ENCODE data around the gene TRMO.

Gene TRMO

GRCh38 chr9:97907046-97907445, 15.3 kb downstream of the TRMO start:
- Mint-ChIP-seq H3K4me3 (peak overlapping the region; percentile 72 to 81), H3K4me1 (ENCODE audit: low read depth in 2 of 2) (peaks cover 52 to 65% of the 10 kb centered on the region in 2 donors), H3K27ac (peak overlapping the region; percentile 61 to 93), H3K9me3 (no peaks in the 10 kb centered on the region), H3K27me3 (no peaks in the 10 kb centered on the region), H3K36me3 (ENCODE audit: insufficient read depth) (peaks cover 57% of the 10 kb centered on the region)
- ATAC-seq (replicated peaks), result no peak
- no peak for DNase-seq

GRCh38 chr9:97906236-97906831, 16.0 kb downstream of the TRMO start:
- Mint-ChIP-seq H3K4me1 (ENCODE audit: low read depth in 2 of 2) (peaks cover 51 to 64% of the 10 kb centered on the region in 2 donors), H3K4me3 (peak overlapping the region; percentile 72 to 81), H3K27ac (peak overlapping the region; percentile 61 to 93), H3K36me3 (ENCODE audit: insufficient read depth) (peaks cover 54% of the 10 kb centered on the region), H3K27me3 (no peaks in the 10 kb centered on the region), H3K9me3 (no peaks in the 10 kb centered on the region)
- peak in 1 of 3 experiments; percentile 31 for DNase-seq
- ATAC-seq (replicated peaks), result peak; percentile 26

DNA sequence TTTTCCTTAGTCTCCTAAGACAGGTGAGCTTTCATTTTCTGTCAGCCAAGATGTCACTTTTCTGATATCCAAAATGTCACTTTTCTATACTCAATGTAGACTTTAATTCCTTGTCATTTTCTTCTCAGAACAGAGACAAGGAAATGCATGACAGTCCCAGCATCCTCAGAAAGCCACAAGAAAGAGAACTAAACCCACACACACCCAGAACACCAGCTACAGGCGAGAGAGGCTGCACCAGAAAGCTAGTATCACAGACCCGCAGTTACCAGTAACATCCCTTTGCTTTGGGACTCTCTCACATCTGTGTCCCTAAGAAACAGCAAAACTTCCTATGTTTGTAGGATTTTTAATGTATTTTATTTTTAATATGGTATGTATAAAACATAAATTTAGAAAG, 17.1 kb downstream of the TRMO start:
- peak; percentile 39 to 43 (median 42) for DNase-seq
- H3K4me3 Mint-ChIP-seq, result peak overlapping the region; percentile 72 to 81
- ATAC-seq (replicated peaks), result peak; percentile 79
- H3K27ac Mint-ChIP-seq, result peak overlapping the region; percentile 61 to 93
- no peaks in the 10 kb centered on the region for H3K27me3 Mint-ChIP-seq
- peaks cover 49% of the 10 kb centered on the region for H3K36me3 Mint-ChIP-seq (ENCODE audit: insufficient read depth)
- H3K9me3 Mint-ChIP-seq, result no peaks in the 10 kb centered on the region
- peaks cover 40 to 62% of the 10 kb centered on the region in 2 donors for H3K4me1 Mint-ChIP-seq (ENCODE audit: low read depth in 2 of 2)

DNA sequence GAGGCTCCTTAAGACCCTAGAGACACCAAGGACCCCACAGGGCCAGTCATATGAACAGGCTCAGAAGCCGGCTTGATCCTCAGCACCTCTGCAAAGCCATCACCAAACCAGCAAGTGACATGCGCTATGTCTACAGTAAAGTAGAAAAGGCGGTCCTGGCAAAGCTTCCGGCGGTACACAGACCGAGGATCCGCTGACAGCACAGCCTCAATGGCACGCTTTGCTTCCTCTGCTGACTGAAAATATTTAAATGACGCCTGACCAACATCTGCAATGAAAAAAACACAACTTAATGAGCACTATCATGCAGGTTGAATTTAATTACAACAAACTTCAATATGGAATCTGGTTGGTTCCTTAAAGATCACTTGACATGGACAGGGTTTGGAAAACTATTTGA, 17.6 kb downstream of the TRMO start:
- Mint-ChIP-seq H3K4me3 (peak overlapping the region; percentile 72 to 81), H3K4me1 (ENCODE audit: low read depth in 2 of 2) (peaks cover 35 to 57% of the 10 kb centered on the region in 2 donors), H3K27me3 (no peaks in the 10 kb centered on the region), H3K36me3 (ENCODE audit: insufficient read depth) (peaks cover 49% of the 10 kb centered on the region), H3K9me3 (no peaks in the 10 kb centered on the region), H3K27ac (peak overlapping the region; percentile 61 to 93)
- DNase-seq (peak in 2 of 3 experiments; percentile 26 to 29), ATAC-seq (replicated peaks) (peak; percentile 62)

DNA sequence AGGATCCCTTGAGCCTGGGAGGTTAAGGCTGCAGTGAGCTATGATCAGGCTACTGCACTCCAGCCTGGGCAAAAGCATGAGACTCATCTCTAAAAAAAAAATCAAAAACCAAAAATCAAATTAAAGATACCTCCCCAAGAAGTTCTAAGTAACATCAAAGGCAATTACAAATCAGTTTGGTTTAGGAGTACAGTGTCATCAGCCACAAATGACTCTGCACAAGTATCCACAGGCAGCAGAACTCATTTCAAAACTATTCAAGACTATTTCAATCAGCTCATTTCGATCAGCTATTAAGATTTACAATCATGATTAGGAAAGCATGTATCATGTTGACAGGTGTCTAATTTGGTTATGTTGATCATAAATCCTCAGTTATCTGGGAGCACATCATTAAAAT, 19.1 kb downstream of the TRMO start:
- Mint-ChIP-seq H3K27ac (peak overlapping the region; percentile 53 to 84), H3K9me3 (no peaks in the 10 kb centered on the region), H3K27me3 (no peaks in the 10 kb centered on the region), H3K4me1 (ENCODE audit: low read depth in 2 of 2) (peaks cover 30 to 48% of the 10 kb centered on the region in 2 donors), H3K36me3 (ENCODE audit: insufficient read depth) (peaks cover 40% of the 10 kb centered on the region), H3K4me3 (no peak overlapping the region)
- ATAC-seq (replicated peaks) (no peak), DNase-seq (no peak)

GRCh38 chr9:97900738-97901565, 21.3 kb downstream of the TRMO start:
- DNase-seq (peak in 1 of 3 experiments; percentile 22), ATAC-seq (replicated peaks) (no peak)
- no peak overlapping the region for H3K4me3 Mint-ChIP-seq
- peaks cover 15 to 31% of the 10 kb centered on the region in 2 donors for H3K4me1 Mint-ChIP-seq (ENCODE audit: low read depth in 2 of 2)
- no peaks in the 10 kb centered on the region for H3K9me3 Mint-ChIP-seq
- H3K27me3 Mint-ChIP-seq, result no peaks in the 10 kb centered on the region
- peak overlapping the region; percentile 53 to 80 for H3K27ac Mint-ChIP-seq
- peaks cover 32% of the 10 kb centered on the region for H3K36me3 Mint-ChIP-seq (ENCODE audit: insufficient read depth)

- H3K36me3 Mint-ChIP-seq (ENCODE audit: insufficient read depth), result peaks cover 36% of the 10 kb centered on the region
- H3K27ac Mint-ChIP-seq, result peak overlapping the region; percentile 36 to 62
- H3K9me3 Mint-ChIP-seq, result no peaks in the 10 kb centered on the region
- H3K4me3 Mint-ChIP-seq, result no peak overlapping the region
- H3K27me3 Mint-ChIP-seq, result no peaks in the 10 kb centered on the region
- ATAC-seq (replicated peaks) (no peak), DNase-seq (no peak)
- peaks cover 10 to 24% of the 10 kb centered on the region in 2 donors for H3K4me1 Mint-ChIP-seq (ENCODE audit: low read depth in 2 of 2)
Observed at GRCh38 chr9:97900103-97900737, 22.1 kb downstream of the TRMO start.

GRCh38 chr9:97895695-97896332, 26.5 kb downstream of the TRMO start:
- H3K27ac Mint-ChIP-seq, result peak overlapping the region in 1 of 2 donors; percentile 36

DNA sequence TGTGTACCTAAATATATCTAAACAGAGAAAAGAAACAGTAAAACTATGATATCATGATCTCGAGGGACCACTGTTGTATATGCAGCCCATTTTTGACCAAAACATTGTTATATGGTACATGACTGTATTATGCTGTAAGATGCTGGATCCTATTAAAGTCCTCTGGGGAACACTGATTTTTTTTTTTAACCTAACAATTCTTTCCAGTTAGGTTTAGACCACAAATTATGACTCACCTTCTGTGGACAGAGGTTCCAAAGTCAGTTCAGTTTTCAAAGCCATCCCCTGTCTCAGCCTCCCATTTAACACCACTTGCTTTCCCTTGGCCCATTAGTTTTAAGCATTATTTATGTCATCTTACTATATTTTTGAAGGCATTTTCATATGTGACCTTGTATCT, 27.1 kb downstream of the TRMO start:
- Mint-ChIP-seq H3K4me3 (no peak overlapping the region), H3K9me3 (no peaks in the 10 kb centered on the region), H3K27ac (no peak overlapping the region), H3K36me3 (ENCODE audit: insufficient read depth) (peaks cover 18% of the 10 kb centered on the region), H3K27me3 (no peaks in the 10 kb centered on the region), H3K4me1 (ENCODE audit: low read depth in 2 of 2) (no peaks in the 10 kb centered on the region)
- DNase-seq (no peak), ATAC-seq (replicated peaks) (no peak)

More at GRCh38 chr9:97895695-97896332, 26.5 kb downstream of the TRMO start:
- ATAC-seq (replicated peaks), result no peak
- no peak for DNase-seq
- Mint-ChIP-seq H3K27me3 (no peaks in the 10 kb centered on the region), H3K36me3 (ENCODE audit: insufficient read depth) (peaks cover 23% of the 10 kb centered on the region), H3K9me3 (no peaks in the 10 kb centered on the region), H3K4me3 (no peak overlapping the region), H3K4me1 (ENCODE audit: low read depth in 2 of 2) (peaks cover 0 to 2% of the 10 kb centered on the region in 2 donors)

DNA sequence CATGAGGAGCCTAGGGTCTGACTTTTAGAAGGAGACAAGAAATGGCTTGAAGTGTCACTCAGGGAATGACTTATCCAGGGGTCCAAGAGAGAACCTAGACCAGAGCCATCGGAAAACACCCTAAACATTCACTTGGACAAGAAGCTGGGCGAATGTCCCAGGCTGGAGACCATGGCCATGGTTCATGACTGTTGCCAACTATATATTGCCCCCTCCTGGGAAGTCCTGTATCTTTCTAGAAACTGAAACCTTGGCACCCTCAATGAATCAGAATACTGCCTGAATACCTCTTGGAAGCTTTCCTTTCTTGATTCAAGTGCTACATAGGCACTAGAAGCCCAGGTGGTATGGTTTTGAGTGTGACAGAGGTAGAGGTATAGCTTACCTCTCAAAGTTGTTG, 29.9 kb downstream of the TRMO start:
- Mint-ChIP-seq H3K36me3 (ENCODE audit: insufficient read depth) (peaks cover 10% of the 10 kb centered on the region), H3K4me1 (ENCODE audit: low read depth in 2 of 2) (peaks cover 0 to 3% of the 10 kb centered on the region in 2 donors), H3K27me3 (no peaks in the 10 kb centered on the region), H3K9me3 (no peaks in the 10 kb centered on the region), H3K27ac (no peak overlapping the region), H3K4me3 (no peak overlapping the region)
- no peak for DNase-seq
- ATAC-seq (replicated peaks), result no peak

DNA sequence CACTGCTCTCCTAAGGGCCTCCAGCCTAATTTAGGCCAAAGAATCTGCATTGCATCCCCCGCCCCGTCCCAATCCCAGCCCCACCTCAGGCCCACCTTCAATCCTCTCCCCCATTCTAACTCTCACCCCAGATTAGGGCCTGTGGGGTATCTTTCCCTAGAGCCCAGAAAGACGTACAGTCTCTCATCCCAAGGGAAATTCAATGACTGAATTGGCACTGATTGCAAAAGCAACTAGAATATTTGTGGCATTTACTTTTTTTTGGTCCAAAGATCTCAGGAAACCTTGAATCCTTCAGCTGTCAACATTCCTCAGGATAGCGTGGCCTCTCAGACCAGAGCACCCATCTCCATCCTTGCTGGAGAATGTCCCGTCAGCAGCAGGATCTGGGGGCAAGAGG, 30.6 kb downstream of the TRMO start:
- no peaks in the 10 kb centered on the region for H3K9me3 Mint-ChIP-seq
- peaks cover 0 to 3% of the 10 kb centered on the region in 2 donors for H3K4me1 Mint-ChIP-seq (ENCODE audit: low read depth in 2 of 2)
- no peaks in the 10 kb centered on the region for H3K27me3 Mint-ChIP-seq
- H3K4me3 Mint-ChIP-seq, result no peak overlapping the region
- H3K36me3 Mint-ChIP-seq (ENCODE audit: insufficient read depth), result peaks cover 10% of the 10 kb centered on the region
- no peak for ATAC-seq (replicated peaks)
- no peak for DNase-seq
- no peak overlapping the region for H3K27ac Mint-ChIP-seq

DNA sequence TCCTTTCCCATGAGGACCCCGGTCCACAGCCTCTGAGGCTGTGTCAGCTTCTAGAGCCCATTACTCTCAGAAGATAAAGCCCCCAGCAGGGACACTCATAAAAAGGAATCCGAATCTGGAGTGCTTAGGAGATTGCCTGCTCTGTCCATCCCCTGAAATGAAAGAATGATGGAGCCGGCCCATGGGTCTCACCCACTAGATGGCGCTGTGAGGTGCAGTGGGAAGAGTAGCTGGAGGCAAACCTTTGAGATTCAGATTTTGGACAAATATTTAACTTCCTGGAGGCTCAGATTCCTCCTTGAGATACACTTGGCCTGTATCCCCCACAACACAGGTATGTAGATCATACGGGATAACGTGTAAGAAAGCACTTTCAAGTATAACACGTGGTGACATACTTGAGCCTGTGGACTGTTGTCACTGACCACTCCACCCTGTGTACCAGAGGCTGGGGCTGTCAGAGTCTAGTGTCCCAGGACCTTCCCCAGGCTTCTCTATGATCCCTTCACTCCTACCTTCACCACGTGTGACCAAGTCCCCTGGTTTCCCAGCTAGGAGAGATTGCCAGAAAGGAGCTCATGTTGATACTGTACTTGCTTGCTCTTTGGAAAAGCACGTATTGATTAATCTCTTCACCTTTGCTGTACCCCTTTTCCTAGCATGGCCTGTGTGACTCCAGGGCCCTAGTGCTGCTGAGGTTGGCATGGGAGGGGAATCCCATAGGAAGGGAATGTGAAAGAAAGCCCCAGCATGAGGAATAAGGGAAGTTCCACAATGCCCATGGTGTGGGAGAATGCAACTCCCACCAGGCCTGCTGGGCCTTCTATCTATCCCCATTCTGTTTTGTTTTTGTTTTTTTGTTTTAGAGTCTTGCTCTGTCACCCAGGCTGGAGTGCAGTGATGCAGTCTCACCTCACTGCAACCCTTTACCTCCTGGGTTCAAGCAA, 32.1 kb downstream of the TRMO start:
- Mint-ChIP-seq H3K4me1 (ENCODE audit: low read depth in 2 of 2) (peaks cover 0 to 3% of the 10 kb centered on the region in 2 donors), H3K27me3 (no peaks in the 10 kb centered on the region), H3K36me3 (ENCODE audit: insufficient read depth) (peaks cover 4% of the 10 kb centered on the region), H3K27ac (peak overlapping the region in 1 of 2 donors; percentile 23), H3K9me3 (no peaks in the 10 kb centered on the region), H3K4me3 (no peak overlapping the region)
- ATAC-seq (replicated peaks), result peak; percentile 68
- DNase-seq, result peak; percentile 57 to 65 (median 65)
